IMR-90 (cell line): ENCODE data around the gene SPTLC3. TPM values are rescaled to one million over a fixed set of nuclear protein-coding genes. Genes with fewer than 3 reads are reported as not detected.
A peak's percentile ranks its signal among the peaks of the same experiment; 100 is the strongest.

Experiments used
- ATAC-seq: fragments of 200-7000 bp; cut with Tn5 transposase; 2 replicates; pipeline ENCODE4 v1.9.1; 2020; ENCODE audit warnings: low read depth, mild to moderate bottlenecking, moderate library complexity
- BruUV-seq: library from RNA; stranded (reverse); fragments of 400-500 nt; replicated peaks from 2 replicates; lab custom pipeline; 2021; lab: Mats Ljungman, UMichigan
- CTCF ChIA-PET: fragments of 300-600 bp; formaldehyde crosslinking; extraction: SDS; loops from one replicate; lab custom pipeline; 2021; ENCODE audit warnings: antibody characterized with exemption; lab: Yijun Ruan, JAX
- POLR2A ChIA-PET: fragments of 300-600 bp; sonication (Branson Sonifier 250); formaldehyde crosslinking; loops from one replicate; lab custom pipeline; 2022; ENCODE audit warnings: antibody characterized with exemption; ENCODE audit not compliant: unreplicated experiment; lab: Charles Lee
- DNase-seq: peaks from one replicate; pipeline ENCODE4 v3.0.0; 2013
- H2AFZ ChIP-seq: replicated peaks from 2 replicates; pipeline ENCODE3; 2013; ENCODE audit warnings: low read length, mild to moderate bottlenecking; ENCODE audit not compliant: poor library complexity
- H2AK5ac ChIP-seq: 2 replicates; pipeline ENCODE4 v1.6.1; 2013; ENCODE audit warnings: low read depth, low read length, inconsistent platforms
- H2AK9ac ChIP-seq: replicated peaks from 2 replicates; pipeline ENCODE3; 2013; ENCODE audit warnings: mild to moderate bottlenecking, low read depth, low read length, moderate library complexity; ENCODE audit not compliant: poor library complexity
- H2BK120ac ChIP-seq: 2 replicates; pipeline ENCODE4 v1.6.1; 2013; ENCODE audit warnings: low read depth, low read length, inconsistent platforms
- H2BK15ac ChIP-seq: 3 replicates; pipeline ENCODE4 v1.6.1; 2013; ENCODE audit warnings: low read depth, low read length, inconsistent platforms
- H2BK20ac ChIP-seq: 2 replicates; pipeline ENCODE4 v1.6.1; 2013; ENCODE audit warnings: low read depth, mild to moderate bottlenecking, inconsistent platforms, low read length, moderate library complexity
- H2BK5ac ChIP-seq: 2 replicates; pipeline ENCODE4 v1.6.1; 2013; ENCODE audit warnings: mild to moderate bottlenecking, low read depth, low read length, inconsistent platforms; ENCODE audit not compliant: poor library complexity, severe bottlenecking
- H3K14ac ChIP-seq: replicated peaks from 2 replicates; pipeline ENCODE4 v1.6.1; 2013; ENCODE audit warnings: low read depth, low read length, inconsistent platforms
- H3K18ac ChIP-seq: 2 replicates; pipeline ENCODE4 v1.6.1; 2013; ENCODE audit warnings: low read depth, low read length, control low read depth
- H3K23ac ChIP-seq: 2 replicates; pipeline ENCODE4 v1.6.1; 2013; ENCODE audit warnings: low read depth, low read length, inconsistent platforms
- H3K27ac ChIP-seq: 2 replicates; pipeline ENCODE4 v1.5.1; 2013; ENCODE audit warnings: mild to moderate bottlenecking, control low read depth, low read length; ENCODE audit not compliant: insufficient read depth
- H3K27me3 ChIP-seq: 2 replicates; pipeline ENCODE4 v1.6.1; 2013; ENCODE audit warnings: low read length; ENCODE audit not compliant: control insufficient read depth, insufficient read depth
- H3K36me3 ChIP-seq: 2 replicates; pipeline ENCODE4 v1.6.1; 2013; ENCODE audit warnings: low read length, mixed read lengths; ENCODE audit not compliant: control insufficient read depth, insufficient read depth
- H3K4ac ChIP-seq: 2 replicates; pipeline ENCODE4 v1.6.1; 2013; ENCODE audit warnings: low read depth, low read length, inconsistent platforms
- H3K4me1 ChIP-seq: 2 replicates; pipeline ENCODE4 v1.6.1; 2013; ENCODE audit warnings: low read length, mixed read lengths; ENCODE audit not compliant: control insufficient read depth, insufficient read depth
- H3K4me2 ChIP-seq: 2 replicates; pipeline ENCODE4 v1.6.1; 2013; ENCODE audit warnings: low read depth, mild to moderate bottlenecking, control low read depth, low read length, moderate library complexity
- H3K4me3 ChIP-seq: 2 replicates; pipeline ENCODE4 v1.5.1; 2013; ENCODE audit warnings: low read depth, mild to moderate bottlenecking, control low read depth, low read length, moderate library complexity; ENCODE audit not compliant: insufficient read depth
- H3K56ac ChIP-seq: 2 replicates; pipeline ENCODE4 v1.6.1; 2013; ENCODE audit warnings: low read length, inconsistent platforms; ENCODE audit not compliant: insufficient read depth; ENCODE audit errors: extremely low read depth
- H3K79me1 ChIP-seq, 2 experiments: 2 replicates each; pipeline ENCODE4 v1.6.1; 2013; ENCODE audit warnings: low read length in 2 of 2, inconsistent platforms in 1 of 2, low read depth in 1 of 2
- H3K9ac ChIP-seq: 2 replicates; pipeline ENCODE4 v1.6.1; 2013; ENCODE audit warnings: low read depth, low read length, control low read depth
- H3K9me1 ChIP-seq: 2 replicates; pipeline ENCODE4 v1.6.1; 2013; ENCODE audit warnings: low read length, inconsistent platforms; ENCODE audit not compliant: insufficient read depth
- H3K9me3 ChIP-seq: 2 replicates; pipeline ENCODE4 v1.6.1; 2013; ENCODE audit warnings: low read length; ENCODE audit not compliant: control insufficient read depth, insufficient read depth
- H4K20me1 ChIP-seq: 2 replicates; pipeline ENCODE4 v1.6.1; 2013; ENCODE audit warnings: low read length, inconsistent platforms; ENCODE audit not compliant: insufficient read depth
- H4K5ac ChIP-seq: 2 replicates; pipeline ENCODE4 v1.6.1; 2013; ENCODE audit warnings: mild to moderate bottlenecking, low read depth, low read length, control low read depth
- H4K8ac ChIP-seq, 2 experiments: 2 replicates each; pipeline ENCODE4 v1.6.1; 2013; ENCODE audit warnings: low read depth in 2 of 2, low read length in 2 of 2, control low read depth in 1 of 2, inconsistent platforms in 1 of 2
- H4K91ac ChIP-seq: 2 replicates; pipeline ENCODE4 v1.6.1; 2013; ENCODE audit warnings: low read depth, low read length, inconsistent platforms; ENCODE audit not compliant: insufficient read depth
- POLR2A ChIP-seq: IDR thresholded peaks from 2 replicates; pipeline ENCODE4 v1.6.1; 2012; ENCODE audit warnings: mild to moderate bottlenecking, low read depth, low read length
- WGBS, 2 experiments: methylation state at CpG; one replicate each; pipeline versions ENCODE4 v1.1.5 to v1.1.7; 2013; ENCODE audit warnings: missing lambda C conversion rate in 2 of 2; ENCODE audit not compliant: insufficient read length in 1 of 2; ENCODE audit errors: extremely low coverage in 2 of 2; 5-methylcytosine and 5-hydroxymethylcytosine counted together
- dilution Hi-C: fragments of 300-500 bp; cut with HindIII; formaldehyde crosslinking; loops from one replicate; pipeline ENCODE4 v1.14.3; 2018; ENCODE audit warnings: low sequenced_read_pairs; ENCODE audit not compliant: unreplicated experiment
- in situ Hi-C: fragments of 300-500 bp; cut with MboI; formaldehyde crosslinking; loops from 3 replicates; pipeline ENCODE4 v1.14.3; 2019; ENCODE audit warnings: low sequenced_read_pairs, inconsistent platforms, mixed read lengths
- intact Hi-C: fragments of 100-400 bp; cut with micrococcal nuclease; formaldehyde crosslinking; loops from 2 replicates; pipeline ENCODE4 v1.10.0; 2022
- polyA plus RNA-seq, 3 experiments: library from polyadenylated mRNA; depleted of rRNA; stranded (reverse); fragments of >200 nt; gene quantifications; 2 replicates each; pipeline ENCODE4 v1.2.3, GENCODE V29; 2012; ENCODE audit warnings: low replicate concordance in 1 of 3
- total RNA-seq: library from RNA; depleted of rRNA; stranded (reverse); fragments of >200 nt; gene quantifications from 2 replicates; pipeline ENCODE4 v1.2.3, GENCODE V29; 2012

SPTLC3 gene
- total and polyA plus RNA-seq, 2 of the 4 experiments (the other 2 are of a cell fraction), result 0.44 to 1.6 TPM

GRCh38 chr20:13041574-13042457, 33.0 kb downstream of the SPTLC3 start:
- CTCF ChIA-PET, result no interaction called here
- TF ChIP-seq POLR2A, result no peak
- Histone ChIP-seq H2BK20ac (no peak overlapping the region), H3K23ac (no peak overlapping the region), H2BK5ac (no peak overlapping the region), H3K36me3 (no peaks in the 10 kb centered on the region), H3K4ac (no peak overlapping the region), H3K27me3 (no peaks in the 10 kb centered on the region; the same call in 1 of the 2 replicates), H3K9me1 (no peaks in the 10 kb centered on the region), H4K5ac (no peak overlapping the region; the same call in 1 of the 2 replicates), H2BK15ac (no peak overlapping the region), H4K20me1 (no peaks in the 10 kb centered on the region), H2BK120ac (no peak overlapping the region), H4K8ac (no peak overlapping the region), H3K4me1 (peaks cover 2% of the 10 kb centered on the region; the same call in 1 of the 2 replicates), H3K18ac (no peak overlapping the region; the same call in 1 of the 2 replicates), H3K79me1 (no peaks in the 10 kb centered on the region; a peak in 1 of 4 replicates), H2AK5ac (no peak overlapping the region), H3K4me2 (no peak overlapping the region), H3K56ac (no peak overlapping the region), H3K14ac (no peak overlapping the region), H2AFZ (no peak overlapping the region), H4K91ac (no peak overlapping the region), H3K9me3 (no peaks in the 10 kb centered on the region), H2AK9ac (no peak overlapping the region), H3K4me3 (no peak overlapping the region), H3K27ac (no peak overlapping the region), H3K9ac (no peak overlapping the region)
- in situ Hi-C loops, result no loop called here
- intact Hi-C loops, result no loop called here
- ATAC-seq (peak; percentile 73), DNase-seq (peak; percentile 35)
- POLR2A ChIA-PET, result no interaction called here
- dilution Hi-C loops, result no loop called here
- no CpG with 5 or more reads among the region's 4 CpGs for WGBS, 2 experiments
- no TSS peak for BruUV-seq
